ENCODE measurements around the gene ITPRIPL2.

ITPRIPL2 gene

DNA sequence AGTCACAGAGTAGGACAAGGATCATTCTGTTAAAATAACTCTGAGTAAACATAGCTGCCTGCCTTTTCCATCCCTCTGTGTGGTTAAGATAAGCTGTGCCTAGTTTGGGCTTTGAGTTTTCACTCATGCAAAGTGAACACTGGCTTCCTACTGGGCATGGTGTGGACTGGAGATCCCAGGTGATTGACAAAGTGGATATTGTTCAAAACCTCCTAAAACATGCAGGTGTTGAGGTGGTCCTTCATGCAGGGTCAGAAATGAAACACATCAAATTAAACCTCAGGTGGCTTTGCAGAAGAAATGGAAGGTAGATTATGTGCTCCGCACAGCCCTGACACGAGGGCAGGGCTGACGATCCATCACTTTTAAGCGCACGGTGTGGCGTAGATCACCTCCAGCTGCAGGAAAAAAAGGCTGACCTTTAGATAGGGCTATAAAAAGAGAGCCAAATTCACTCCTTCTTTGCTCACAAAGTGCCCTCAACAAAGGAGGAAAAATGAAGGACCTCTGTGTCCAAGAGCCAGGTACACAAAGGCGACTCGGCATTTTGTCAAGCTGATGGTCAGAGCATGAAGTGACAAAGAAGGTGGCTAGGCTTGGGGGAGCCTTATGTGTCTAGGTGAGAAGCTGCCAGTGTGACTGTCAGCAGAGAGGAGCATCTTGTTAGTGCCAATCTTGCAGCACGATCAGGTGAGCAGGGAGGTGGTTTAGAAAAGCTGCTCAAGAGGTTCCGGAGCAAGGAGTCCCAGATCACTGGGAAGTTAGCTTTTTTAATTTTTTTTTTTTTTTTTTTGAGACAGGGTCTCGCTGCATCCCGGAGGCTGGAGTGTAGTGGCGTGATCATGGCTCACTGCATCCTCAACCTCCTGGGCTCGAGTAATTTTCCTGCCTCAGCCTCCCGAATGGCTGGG is 19.9 kb upstream of the ITPRIPL2 start:
- DNase-seq (ENCODE audit: low spot score): no peak

DNA sequence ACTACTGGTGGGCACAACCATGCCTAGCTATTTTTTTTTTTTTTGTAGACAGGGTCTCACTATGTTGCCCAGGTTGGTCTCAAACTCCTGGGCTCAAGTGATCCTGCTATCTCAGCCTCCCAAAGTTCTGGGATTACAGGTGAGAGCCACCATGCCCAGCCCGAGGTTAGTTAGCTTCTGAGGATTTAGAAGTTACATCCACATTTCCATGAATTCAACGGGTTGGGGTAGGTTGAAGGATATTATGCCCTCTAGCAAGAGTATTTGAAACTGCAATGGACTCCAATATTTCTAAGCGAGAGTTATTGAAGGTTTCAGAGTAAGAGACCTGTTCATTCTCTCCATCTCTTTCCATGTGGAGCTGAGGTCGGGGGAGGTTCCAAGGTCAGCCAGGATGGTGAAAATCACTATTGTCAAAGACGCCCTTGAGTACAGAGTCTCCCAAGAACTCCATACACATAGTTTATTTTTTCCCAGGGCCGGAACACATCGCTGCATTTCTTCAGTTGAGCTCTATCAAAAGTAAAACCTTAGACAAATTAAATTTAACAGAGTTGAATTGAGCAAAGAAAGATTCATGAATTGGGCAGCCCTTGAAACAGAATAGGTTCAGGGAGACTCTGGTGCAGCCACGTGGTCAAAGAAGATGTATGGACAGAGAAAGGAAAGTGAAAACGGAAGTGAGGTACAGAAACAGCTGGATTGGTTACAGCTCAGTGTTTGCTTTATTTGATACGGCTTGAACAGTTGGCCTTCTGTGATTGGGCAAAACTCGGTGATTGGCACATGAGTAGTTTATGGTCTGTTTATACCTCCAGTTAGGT is 19.0 kb upstream of the ITPRIPL2 start:
- no peak for DNase-seq (ENCODE audit: low spot score)

DNA sequence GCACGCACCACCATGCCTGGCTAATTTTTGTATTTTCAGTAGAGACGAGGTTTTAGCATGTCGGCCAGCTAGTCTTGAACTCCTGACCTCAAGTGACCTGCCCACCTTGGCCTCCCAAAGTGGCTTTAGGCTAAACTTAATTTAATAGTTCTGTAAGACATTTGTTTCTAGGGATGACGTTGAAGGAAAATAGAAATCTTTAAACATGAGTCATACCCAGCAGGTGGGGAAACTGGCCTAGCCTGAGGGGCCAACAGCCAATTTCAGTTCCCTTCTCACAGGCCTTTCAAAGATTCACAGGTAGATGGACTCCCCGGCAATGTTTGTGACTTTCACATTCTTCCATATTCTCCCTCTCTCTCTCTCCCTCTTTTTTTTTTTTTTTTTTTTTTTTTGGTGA is 18.1 kb upstream of the ITPRIPL2 start:
- DNase-seq (ENCODE audit: low spot score): no peak

DNA sequence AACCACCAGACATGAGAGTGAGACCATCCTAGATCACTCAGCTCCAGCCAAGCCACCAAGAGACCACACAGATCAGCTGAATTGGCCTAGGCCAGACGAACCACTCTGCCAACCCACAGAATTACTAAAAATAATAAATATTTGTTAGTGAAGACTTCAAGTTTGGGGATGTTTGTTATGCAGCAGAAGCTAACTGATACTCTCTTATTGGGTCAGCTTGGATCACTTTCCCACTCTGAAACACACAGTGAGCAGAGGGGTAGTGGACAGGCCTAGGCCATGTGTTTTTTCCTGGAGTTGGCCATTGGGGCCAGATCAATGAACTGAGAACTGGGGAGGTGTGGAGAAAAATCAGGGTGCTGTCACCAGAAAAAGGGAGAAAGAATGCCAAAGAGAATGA is 15.6 kb upstream of the ITPRIPL2 start:
- DNase-seq (ENCODE audit: low spot score): no peak

DNA sequence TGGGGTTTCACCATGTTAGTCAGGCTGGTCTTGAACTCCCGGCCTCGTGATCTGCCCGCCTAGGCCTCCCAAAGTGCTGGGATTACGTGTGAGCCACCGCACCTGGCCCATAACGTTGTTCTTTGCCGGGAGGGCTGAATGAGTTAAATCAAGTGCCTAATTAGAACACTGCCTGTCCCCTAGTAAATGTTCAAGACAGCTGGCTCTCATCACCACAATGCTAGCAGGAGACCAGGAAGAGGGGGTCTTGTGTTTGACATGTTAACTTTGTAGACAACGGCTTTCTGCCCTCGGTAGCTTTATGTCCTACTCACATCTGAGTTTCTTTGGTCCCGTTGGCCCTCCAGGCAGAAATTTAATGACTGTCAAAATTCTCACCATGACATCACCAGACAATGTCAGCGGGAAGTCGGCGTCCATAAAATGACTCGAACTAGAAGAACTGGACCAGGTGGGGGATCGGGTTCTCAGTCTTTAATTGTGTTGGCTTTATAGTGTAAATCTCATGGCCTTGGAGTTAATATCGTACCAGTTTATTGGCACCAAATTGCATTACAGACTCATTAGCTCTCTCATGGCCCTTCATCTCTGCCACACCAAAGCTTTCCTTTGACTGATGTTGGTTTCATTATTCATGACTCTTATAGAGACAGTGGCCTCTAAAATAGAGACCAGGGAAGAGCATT is 11.4 kb upstream of the ITPRIPL2 start:
- no peak for DNase-seq (ENCODE audit: low spot score)

DNA sequence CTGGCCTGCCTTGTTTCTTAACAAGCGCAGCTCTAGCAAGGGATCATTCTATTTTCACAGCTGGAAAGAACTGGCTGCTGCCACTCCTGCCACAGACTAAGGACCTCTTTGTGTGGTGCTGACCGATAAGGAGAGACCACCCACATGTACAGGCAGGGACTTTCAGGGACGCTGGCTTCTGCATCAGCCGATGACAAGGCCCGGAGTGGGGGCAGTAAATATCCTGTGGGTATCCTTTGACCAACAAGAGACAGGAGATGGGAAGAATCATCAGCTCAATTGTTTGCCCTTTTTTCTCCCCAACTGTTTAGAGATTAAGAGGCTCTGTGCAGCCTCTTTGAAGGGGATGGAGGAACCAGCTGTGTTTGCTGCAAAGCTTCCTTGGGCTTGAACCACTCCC is 9.2 kb upstream of the ITPRIPL2 start:
- no peak for DNase-seq (ENCODE audit: low spot score)

DNA sequence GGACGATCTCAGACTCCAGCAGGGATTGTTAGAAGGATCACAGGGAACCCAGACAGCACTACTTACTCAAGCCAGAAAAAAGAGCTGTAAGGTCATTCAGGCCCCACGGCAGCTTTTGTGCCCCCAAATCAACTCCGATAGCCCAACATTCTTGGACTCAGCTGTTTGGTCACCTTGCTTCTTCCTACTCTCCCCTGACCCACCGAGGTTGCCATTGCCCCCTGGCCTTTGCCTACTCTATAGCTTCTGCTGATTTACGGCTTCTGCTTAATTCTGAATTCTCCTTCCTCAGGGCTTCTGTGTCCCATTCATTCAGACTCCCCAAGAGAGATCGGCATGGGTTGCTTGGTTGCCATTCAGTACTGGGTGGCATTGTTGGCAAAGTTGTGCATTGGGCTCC is 8.6 kb upstream of the ITPRIPL2 start:
- no peak for DNase-seq (ENCODE audit: low spot score)

DNA sequence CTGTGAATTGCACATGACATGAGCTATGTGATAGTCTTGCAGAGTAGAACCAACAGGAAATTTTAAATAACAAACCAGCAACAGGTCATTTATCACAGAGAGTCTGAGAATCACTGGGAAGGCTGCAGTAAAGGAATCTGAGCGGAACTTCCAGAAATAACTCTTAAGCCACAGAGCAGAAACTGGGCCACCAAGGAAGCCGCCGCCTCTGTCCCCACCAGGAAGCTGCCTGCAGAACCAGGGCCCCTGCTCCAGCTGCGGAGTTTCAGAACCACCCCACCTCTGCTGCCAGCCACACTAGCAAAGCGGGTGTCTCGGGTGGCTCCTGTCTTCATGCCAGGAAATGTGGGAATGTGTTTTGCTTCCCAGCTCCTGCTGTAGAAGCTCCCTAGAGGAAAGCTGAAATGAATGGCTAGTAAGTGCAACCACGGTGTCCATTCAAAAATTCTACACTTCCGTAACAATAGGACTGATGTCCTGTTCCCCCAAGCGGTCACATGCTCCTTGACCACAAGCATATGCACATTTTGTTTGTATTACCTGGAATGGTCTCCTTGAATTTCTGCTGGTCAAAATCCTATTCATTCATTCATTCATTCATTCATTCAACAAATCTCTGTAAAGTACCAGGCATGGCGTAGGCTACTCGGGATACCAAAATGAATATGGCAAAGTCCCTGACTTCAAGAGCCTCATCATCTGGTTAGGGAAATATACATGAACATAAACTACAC is 7.7 kb upstream of the ITPRIPL2 start:
- DNase-seq (ENCODE audit: low spot score): no peak

DNA sequence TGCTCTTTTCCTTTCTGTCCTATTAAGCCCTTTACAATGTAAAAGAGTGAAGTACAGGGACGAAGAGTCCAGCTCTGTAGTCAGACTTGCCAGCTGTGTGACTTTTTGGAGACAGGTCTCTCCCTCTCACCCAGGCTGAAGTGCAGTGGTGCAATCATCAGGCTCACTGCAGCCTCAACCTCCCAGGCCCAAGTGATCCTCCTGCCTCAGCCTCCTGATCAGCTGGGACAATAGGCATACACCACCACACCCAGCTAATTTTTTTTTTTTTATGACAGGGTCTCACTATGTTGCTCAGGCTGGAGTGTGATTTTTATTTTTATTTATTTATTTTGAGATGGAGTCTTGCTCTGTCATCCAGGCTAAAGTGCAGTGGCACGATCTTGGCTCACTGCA is 7.1 kb upstream of the ITPRIPL2 start:
- no peak for DNase-seq (ENCODE audit: low spot score)

DNA sequence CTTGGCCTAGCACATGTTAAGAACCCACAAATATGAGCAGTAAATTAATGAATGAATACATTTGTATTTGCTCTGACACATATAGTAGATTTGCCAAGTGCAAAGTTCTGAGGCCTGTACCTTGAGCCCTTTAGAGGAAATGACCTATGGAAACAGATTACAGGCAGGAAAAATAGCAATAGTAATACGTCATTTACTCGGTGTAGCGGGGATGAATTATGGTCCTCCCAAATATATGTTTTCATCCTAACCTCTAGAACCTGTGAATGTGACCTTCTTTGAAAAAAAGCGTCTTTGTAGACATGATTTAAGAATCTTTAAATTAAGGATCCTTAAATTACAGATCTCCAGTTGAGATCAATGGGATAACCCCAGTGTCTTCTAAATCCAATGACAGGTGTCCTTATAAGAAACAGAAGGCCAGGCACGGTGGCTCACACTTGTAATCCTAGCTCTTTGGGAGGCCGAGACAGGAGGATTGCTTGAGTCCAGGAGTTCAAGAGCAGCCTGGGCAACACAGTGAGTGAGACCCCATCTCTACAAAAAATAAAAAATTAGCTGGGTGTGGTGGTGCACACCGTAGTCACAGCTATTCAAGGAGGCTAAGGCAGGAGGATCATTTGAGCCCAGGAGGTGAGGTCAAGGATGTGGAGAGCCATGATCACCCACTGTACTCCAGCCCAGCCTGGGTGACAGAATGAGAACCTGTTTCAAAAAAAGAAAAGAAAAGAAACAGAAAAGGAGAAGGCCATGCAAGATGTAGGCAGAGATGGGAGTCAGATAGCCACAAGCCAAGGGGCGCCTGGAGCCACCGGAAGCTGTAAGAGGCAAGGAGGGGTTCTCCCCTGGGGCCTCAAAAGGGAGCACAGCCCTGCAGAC is 5.1 kb upstream of the ITPRIPL2 start:
- no peak for DNase-seq (ENCODE audit: low spot score)

DNA sequence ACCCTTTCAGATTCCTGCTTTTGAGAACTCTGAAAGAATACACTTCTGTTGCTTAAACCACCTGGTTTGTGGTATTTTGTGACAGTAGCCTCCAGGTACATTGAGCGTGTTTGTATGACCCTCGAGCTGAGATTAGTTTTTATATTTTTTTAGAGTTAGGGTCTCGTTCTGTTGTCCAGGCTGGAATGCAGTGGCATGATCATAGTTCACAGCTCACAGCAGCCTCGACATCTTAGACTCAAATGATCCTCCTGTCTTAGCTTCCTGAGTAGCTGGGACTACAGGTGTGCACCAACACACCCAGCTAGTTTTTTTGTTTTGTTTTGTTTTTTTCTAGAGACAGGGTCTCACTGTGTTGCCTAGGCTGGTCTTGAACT is 4.5 kb upstream of the ITPRIPL2 start:
- no peak for DNase-seq (ENCODE audit: low spot score)

DNA sequence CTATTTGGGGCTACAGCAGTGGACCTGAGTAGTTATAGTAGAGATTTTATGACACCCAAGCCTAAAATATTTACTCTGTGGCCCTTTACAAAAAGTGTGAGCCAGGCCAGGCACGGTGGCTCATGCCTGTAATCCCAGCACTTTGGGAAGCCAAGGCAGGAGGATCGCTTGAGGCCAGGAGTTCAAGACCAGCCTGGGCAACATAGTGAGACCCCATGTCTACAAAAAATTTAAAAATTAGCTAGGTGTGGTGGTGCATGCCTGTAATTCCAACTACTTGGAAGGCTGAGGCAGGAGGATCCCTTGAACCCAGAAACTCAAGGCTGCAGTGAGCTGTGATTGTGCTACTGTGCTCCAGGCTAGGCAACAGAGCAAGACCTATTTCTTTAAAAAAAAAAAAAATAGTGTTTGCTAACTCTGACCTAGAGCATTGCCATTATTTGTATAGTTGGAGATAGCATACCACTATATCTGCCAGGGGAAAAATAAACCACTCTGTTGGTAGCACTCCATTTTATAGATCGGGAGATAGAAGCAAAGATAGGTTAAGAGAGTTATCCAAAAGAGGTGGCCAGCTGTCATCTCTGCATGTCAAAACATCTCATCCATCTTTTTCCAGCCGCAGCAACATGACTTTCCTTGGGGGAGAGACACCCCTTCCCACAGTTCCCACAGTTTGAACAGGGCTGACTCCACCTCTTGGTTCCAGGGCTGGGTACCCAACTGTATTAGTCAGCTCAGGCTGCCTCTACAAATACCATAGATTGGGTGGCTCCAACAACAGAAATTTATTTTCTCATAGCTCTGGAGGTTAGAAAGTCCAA is 3.0 kb upstream of the ITPRIPL2 start:
- no peak for DNase-seq (ENCODE audit: low spot score)

DNA sequence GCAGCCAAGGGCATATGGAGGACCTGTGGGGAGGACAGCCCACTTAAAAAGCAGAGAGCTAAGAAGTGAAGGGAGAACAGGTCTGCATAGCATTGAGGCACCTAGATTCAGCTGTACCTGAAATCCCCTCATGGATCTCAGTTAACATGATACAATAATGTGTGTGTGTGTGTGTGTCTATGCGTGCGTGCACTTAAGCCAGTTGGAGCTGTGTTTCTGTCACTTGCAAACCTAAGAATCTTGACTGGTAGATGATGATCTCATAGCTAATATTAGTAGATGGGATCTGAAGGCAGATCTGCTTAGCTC is 1.7 kb upstream of the ITPRIPL2 start:
- DNase-seq (ENCODE audit: low spot score): no peak

DNA sequence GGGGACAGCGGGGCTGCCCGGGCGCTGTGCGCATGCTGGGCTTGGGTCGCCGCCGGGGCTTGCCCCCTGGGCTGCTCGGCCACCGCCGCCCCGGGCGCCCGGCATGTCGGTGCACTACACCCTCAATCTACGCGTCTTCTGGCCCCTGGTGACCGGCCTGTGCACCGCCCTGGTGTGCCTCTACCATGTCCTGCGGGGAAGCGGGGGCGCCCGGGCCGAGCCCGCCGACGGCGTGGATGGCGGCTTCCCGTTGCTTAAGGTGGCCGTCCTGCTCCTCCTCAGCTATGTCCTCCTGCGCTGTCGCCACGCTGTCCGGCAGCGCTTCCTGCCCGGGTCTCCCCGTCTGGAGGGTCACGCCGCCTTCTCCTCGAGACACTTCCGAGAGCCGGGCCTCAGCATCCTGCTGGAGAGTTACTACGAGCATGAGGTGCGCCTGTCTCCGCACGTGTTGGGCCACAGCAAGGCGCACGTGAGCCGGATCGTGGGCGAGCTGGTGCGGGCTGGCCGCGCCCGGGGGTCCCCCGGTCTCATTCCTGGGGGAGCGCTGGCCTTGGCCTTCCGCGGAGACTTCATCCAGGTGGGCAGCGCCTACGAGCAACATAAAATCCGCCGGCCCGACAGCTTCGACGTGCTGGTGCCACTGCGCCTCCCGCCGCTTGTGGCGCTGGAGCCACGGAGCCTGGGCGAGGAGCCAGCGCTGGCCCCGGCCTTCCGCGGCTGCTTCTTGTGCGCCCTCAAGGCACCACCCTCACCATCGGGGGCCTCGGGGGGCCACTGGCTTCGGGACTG is 789 bp downstream of the ITPRIPL2 start:
- DNase-seq (ENCODE audit: low spot score): no peak

DNA sequence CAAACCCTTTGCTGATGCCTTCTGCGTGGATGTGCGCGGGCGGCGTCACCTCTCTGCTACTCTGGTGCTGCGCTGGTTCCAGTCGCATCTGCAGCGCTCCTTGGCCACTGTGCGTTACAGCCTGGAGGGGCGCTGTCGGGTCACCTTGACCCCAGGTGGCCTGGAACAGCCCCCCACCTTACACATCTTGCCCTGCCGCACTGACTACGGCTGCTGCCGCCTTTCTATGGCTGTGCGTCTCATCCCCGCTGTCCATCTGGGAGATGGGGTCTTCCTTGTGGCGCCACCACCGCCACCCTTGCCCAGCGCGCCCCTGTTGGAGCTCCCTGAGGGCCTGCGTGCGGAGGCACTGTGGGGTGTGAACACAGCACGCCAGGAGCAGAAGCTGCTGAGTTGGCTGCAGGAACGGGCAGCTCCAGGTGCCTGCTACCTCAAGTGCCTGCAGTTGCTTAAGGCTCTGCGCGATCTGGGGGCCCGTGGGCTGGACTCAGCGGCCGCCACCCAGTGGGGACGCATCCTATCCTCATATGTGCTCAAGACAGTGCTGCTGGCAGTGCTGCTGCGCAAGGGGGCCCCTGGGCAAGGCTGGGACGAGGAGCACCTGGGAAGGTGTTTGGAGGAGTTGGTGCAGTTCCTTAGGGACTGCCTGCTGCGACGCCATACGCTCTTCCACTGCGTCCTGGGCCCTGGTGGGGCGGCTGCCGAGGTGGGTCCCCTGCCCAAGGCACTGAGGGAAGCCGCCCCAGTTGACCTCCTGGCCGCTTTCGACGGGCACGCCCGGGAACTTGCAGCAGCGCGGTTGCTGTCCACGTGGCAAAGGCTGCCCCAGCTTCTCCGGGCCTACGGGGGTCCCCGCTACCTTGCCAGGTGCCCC is 1.6 kb downstream of the ITPRIPL2 start:
- DNase-seq (ENCODE audit: low spot score): no peak

DNA sequence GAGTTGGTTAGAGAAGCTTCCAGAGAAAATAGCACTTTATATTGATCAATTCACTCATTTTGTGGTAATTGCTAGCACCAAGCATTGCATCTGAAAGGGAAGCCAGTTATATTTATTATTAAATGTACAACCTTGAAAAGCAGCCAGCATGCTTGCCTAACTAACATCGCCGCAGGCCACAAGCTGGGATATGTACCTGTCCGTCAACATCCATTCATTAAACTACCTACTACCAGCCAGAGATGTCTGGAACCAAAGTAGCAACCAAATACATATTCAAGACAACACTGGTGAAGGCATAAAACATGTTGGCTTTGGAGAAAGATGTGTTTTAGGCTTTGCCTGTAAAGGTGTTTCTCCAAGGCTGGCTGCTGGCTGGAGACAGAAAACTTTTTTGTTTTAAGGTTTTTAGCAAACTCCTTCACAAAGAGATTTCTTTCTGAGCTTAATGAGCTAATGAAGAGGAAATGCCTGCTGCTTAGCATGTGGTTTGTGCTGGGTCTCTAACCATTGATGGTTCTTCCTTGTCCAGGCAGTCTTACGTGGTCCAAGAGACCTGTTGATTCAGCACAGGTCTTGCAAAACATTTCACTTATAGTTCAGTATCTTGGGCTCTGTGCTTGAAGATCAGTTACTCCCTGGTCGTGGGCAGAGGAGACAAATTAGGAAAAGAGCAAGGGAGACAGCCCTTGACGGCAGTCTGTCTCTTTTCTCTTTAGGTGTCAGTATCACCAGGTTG is 3.1 kb downstream of the ITPRIPL2 start:
- DNase-seq (ENCODE audit: low spot score): no peak

DNA sequence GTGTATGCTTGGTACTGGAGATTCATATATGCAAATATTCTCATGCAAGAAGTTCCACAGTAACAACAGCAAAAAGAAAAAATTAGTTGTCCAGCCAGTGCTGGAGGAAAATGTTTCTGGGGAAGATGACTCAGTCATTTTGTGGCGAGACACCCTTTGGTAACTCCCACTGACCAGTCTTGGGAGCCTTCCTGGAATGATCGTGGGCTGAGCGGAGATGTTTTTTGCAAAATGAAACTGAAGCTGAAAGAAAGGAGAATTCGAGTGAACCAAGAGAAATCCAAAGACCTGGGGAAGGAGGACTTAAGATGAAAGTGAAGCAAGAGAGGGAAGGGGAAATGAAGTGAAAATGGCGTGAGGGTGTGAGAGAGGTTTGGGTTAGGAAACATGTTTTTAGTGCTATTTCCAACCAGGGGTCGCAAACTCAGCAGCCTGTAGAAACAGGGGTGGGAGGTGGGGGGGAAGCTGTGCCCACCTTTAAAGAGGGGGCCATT is 5.2 kb downstream of the ITPRIPL2 start:
- DNase-seq (ENCODE audit: low spot score): no peak

DNA sequence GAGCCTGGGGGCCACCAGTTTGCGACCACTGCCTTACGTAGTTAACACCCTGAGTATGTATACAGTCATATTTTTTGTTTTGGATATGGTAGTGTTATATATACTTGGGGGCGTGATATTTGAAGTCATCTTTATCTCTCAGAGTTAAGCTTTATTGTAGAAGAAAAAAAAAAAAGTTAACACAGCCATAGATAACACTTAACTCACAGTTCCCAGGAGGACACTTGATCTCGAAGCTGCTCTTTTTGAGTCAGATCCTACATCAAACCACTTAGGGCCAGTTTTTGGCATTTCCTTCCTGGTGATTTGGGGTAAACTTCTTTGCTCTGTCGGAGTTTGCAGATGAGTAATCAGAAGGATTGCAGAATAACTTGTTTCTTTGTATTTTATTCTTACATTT is 5.8 kb downstream of the ITPRIPL2 start:
- DNase-seq (ENCODE audit: low spot score): no peak
